Left colon (tissue), 2 donors: ENCODE measurements around the gene STEAP3. TPM values are rescaled to one million over a fixed set of nuclear protein-coding genes. Genes with fewer than 3 reads are reported as not detected.
"Not testable (repeated sequence)": the region's sequence is repeated elsewhere in the genome, so short reads cannot be mapped to it uniquely, and the experiment has no call there.

ENCODE experiments used
- ATAC-seq: fragments of 200-7000 bp; cut with Tn5 transposase; one replicate; pipeline ENCODE4 v1.9.1; 2020; ENCODE audit warnings: mild to moderate bottlenecking, moderate library complexity
- DNase-seq, 2 donors: peaks; one replicate each; pipeline ENCODE4 v3.0.0-alpha.2; 2020
- intact Hi-C, 2 donors: fragments of 100-400 bp; cut with DNase I in 1 of 2; cut with micrococcal nuclease in 1 of 2; formaldehyde crosslinking; loops; one replicate each; pipeline versions ENCODE4 v1.11.2 to v1.14.0; 2022; cut with DNase I, micrococcal nuclease
- total RNA-seq, 2 donors: library from RNA; stranded (reverse); fragmentation: NEBNext Ultra II Directional; extraction: Animal tissue kit (Norgen Biotek cat#: 25700); gene quantifications; one replicate each; pipeline ENCODE4 v1.2.1, GENCODE V29; 2021
- donor health status: DM: no; HTN: no; CAD: no.
- donor health status: DM: yes; HTN: yes; CAD: no.

STEAP3 gene
- total RNA-seq, 2 donors from 2014 or later: 19.4 to 29.6 TPM

- ATAC-seq: no peak
- intact Hi-C loops: no loop called here
- DNase-seq: no peak
These were observed 31.0 kb downstream of the STEAP3 start for GRCh38 chr2:119254601-119255080.

- ATAC-seq: no peak
- intact Hi-C loops: no loop called here
- no peak for DNase-seq
These were observed 32.3 kb downstream of the STEAP3 start for GRCh38 chr2:119255760-119256581.

GRCh38 chr2:119256582-119256921 is 32.9 kb downstream of the STEAP3 start:
- DNase-seq: no peak
- intact Hi-C loops: no loop called here

GRCh38 chr2:119257198-119257597 is 33.6 kb downstream of the STEAP3 start:
- DNase-seq (no peak), ATAC-seq (no peak)
- intact Hi-C loops: no loop called here

More at GRCh38 chr2:119256582-119256921, 32.9 kb downstream of the STEAP3 start:
- ATAC-seq: no peak

GRCh38 chr2:119259296-119259860 is 35.7 kb downstream of the STEAP3 start:
- ATAC-seq (no peak), DNase-seq (no peak)
- intact Hi-C loops: no loop called here

- intact Hi-C loops: no loop called here
- DNase-seq (no peak), ATAC-seq (no peak)
These were observed 37.2 kb downstream of the STEAP3 start for GRCh38 chr2:119260646-119261492.

- intact Hi-C loops: no loop called here
- DNase-seq (no peak), ATAC-seq (no peak)
These were observed 38.0 kb downstream of the STEAP3 start for GRCh38 chr2:119261493-119262225.

GRCh38 chr2:119263025-119263424 is 39.4 kb downstream of the STEAP3 start:
- intact Hi-C loops: no loop called here
- ATAC-seq (no peak), DNase-seq (no peak)

- intact Hi-C loops: no loop called here
- ATAC-seq: no peak
- DNase-seq: no peak
These were observed 40.0 kb downstream of the STEAP3 start for GRCh38 chr2:119263656-119264055.

- peak in 1 of 2 donors; percentile 53 for DNase-seq
- ATAC-seq: peak; percentile 90
- intact Hi-C loops: no loop called here
These were observed 41.4 kb downstream of the STEAP3 start for GRCh38 chr2:119264781-119265692.

GRCh38 chr2:119265693-119266066 is 42.0 kb downstream of the STEAP3 start:
- no peak for DNase-seq

GRCh38 chr2:119266091-119266589 is 42.5 kb downstream of the STEAP3 start:
- DNase-seq: no peak
- intact Hi-C loops: no loop called here

More at GRCh38 chr2:119265693-119266066, 42.0 kb downstream of the STEAP3 start:
- intact Hi-C loops: no loop called here
- ATAC-seq: no peak

GRCh38 chr2:119267604-119268003 is 44.0 kb downstream of the STEAP3 start:
- intact Hi-C loops: no loop called here
- ATAC-seq: no peak
- no peak for DNase-seq

More at GRCh38 chr2:119266091-119266589, 42.5 kb downstream of the STEAP3 start:
- ATAC-seq: no peak

GRCh38 chr2:119276864-119277263 is 53.2 kb downstream of the STEAP3 start:
- intact Hi-C loops: no loop called here
- no peak for DNase-seq
- no peak for ATAC-seq

- intact Hi-C loops, DNase-seq, ATAC-seq: not testable (repeated sequence)
These were observed 54.8 kb downstream of the STEAP3 start for GRCh38 chr2:119278385-119278784.

GRCh38 chr2:119278946-119279345 is 55.3 kb downstream of the STEAP3 start:
- no peak for ATAC-seq
- DNase-seq: no peak
- intact Hi-C loops: no loop called here

- no peak for DNase-seq
- no peak for ATAC-seq
- intact Hi-C loops: no loop called here
These were observed 56.0 kb downstream of the STEAP3 start for GRCh38 chr2:119279666-119280065.

GRCh38 chr2:119280680-119281079 is 57.0 kb downstream of the STEAP3 start:
- no peak for ATAC-seq
- intact Hi-C loops: no loop called here
- DNase-seq: no peak
